HG03354 (cell line): ENCODE results near the gene RECQL5.
"Not testable (repeated sequence)": the region's sequence is repeated elsewhere in the genome, so short reads cannot be mapped to it uniquely, and the experiment has no call there.

Source experiments
- ATAC-seq: cut with Tn5 transposase; IDR thresholded peaks from one replicate; pipeline ENCODE4 v1.9.1; 2021; ENCODE audit warnings: mild to moderate bottlenecking; ENCODE audit not compliant: unreplicated experiment, poor library complexity, severe bottlenecking

Gene RECQL5

DNA sequence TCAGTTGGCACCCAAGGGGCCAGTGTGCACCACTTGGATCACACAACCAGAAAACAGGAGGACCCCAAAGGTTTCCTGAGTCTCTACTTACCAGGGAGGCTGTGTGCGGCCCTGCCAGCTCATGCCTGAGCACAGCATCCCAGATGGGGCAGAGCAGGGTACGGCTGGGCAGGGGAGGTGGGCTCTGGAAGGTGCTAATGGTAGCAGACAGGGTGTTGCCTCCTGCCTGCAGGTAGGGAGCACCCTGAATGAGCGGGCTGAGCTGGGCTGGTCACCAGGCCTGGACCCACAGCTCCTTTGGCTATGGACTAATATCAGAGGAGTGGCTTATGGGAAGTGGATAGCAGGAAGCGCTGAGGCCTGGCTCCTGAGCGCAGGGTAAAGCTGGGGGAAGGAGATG lies 14.6 kb downstream of the RECQL5 start:
- ATAC-seq = no peak

DNA sequence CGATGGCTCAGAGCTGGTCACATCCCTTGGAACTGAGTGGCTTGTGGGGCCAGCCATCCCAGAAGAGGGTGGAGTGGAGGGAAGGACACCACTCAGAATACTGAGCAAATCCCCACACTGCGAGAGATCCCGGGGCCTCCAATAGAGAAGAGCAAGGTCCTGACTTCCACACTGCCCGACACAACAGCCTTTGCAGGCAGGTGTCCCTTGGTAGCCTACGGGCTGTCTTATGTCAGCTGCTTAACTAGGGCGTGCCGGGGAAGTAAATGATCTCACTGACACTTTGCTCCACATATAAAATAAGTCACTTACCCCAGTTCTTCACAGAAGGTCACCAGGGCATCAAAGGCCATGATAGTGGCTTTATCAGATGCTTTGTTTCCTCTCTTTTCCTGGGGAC lies 16.1 kb downstream of the RECQL5 start:
- ATAC-seq = no peak

- ATAC-seq = no peak
Measured at GRCh38 chr17:75649687-75650086, 17.3 kb downstream of the RECQL5 start.

- ATAC-seq = no peak
Measured at GRCh38 chr17:75647921-75648320, 19.0 kb downstream of the RECQL5 start.

DNA sequence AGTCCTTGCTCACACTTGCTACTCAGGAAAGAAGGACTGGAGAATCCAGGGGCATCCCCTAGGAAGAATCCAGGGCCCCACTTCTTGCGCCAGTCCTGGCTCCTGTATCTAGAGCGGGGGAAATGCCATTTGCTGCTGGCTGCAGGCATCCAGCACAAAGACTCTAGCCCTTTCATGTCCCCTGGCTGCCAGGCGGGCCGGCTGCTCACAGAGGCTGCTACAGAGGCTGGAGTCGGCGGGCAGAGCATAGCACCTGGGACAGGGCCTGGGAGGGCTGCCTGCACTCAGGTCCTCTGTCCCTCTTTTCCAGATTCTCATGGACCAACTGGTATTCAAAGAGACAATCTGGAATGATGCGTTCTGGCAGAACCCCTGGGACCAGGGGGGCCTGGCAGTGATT lies 19.9 kb downstream of the RECQL5 start:
- ATAC-seq = no peak

- no peak for ATAC-seq
Measured at GRCh38 chr17:75646638-75646992, 20.3 kb downstream of the RECQL5 start.

DNA sequence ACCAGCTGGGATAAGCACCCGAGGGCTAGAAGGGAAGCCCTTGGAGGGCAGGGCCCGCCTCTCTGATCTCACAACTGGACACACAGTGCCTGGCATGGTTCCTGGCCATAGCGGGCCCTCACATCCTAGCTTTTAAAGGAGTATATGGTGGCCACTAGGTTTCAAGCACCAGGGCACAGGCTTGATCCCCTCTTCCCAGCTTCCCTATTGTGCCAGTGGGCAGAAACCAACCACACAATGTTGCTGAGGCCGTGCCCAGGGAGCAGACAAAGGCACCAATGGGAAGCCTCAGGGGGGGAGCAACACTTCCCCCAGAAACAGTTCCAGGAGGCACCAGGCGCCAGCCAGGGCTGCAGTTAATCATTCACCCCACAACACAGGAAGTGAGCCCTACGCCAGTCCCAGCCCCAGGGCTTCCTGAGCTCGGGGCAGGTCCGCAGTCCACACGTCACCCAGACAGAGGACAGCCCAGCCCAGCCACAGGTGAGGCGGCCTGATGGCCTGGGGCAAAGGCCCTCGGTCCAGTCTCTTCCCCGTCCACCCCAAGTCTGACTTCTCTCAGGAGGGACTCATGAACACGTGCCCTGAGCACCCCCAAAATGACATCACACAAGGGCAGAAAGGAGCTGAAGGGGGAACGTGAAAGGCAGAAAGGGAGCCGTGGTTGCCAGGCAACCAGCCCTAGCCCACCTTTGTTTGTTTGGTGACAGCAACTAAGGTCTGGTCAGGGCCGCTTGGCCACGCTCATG lies 20.9 kb downstream of the RECQL5 start:
- peak; percentile 94 for ATAC-seq

GRCh38 chr17:75645501-75645888 lies 21.5 kb downstream of the RECQL5 start:
- no peak for ATAC-seq

- no peak for ATAC-seq
Measured at GRCh38 chr17:75643643-75644017, 23.3 kb downstream of the RECQL5 start.

GRCh38 chr17:75642784-75643642 lies 23.9 kb downstream of the RECQL5 start:
- no peak for ATAC-seq

DNA sequence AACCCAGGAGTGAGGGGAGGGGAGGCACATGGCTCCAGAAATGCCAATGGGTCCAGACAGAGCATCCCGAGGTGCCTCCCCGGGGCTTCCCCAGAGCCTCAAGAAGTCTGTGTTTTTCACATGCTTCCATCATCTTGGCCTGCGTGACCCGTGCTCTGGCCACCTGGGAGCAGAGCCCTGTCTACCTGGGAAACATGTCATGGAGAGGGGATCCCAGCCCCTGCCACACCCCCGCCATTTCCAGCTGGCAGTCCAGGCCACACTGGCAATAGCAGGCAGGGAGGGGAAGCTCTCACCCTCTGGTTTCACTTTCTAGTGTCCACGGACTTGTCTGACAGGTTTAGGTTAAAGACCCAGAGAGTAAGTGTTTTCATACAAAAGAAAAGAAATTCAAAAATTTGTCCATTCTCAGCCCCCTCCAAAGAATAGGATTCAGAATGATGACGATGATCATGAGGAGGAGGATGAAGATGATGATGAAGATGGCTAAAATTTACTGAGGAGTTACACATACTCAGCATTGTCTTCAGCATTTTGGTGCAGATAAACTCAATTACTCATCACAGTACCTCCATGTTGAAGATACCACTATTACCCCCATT lies 24.7 kb downstream of the RECQL5 start:
- no peak for ATAC-seq

DNA sequence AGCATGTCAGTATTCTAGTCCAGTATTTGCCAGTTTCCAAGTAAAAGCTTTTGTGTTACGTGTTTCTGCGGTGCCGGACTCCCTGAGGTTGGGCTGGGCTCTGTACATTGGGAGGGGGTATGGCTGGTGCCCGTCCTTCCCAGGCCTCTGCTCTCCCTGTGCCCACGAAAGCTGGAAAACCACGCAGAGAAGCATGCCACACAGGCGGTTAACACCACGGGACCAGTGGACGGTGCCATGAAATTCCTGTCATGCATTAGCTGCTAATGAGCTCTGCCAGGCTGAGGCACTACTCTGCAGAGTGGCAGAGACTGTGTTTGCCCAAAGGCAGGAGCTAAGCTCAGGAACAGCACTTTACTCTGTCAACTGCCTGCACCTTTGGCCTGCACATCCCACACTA lies 25.6 kb downstream of the RECQL5 start:
- no peak for ATAC-seq

GRCh38 chr17:75640556-75641119 lies 26.3 kb downstream of the RECQL5 start:
- ATAC-seq = no peak

- no peak for ATAC-seq
Measured at GRCh38 chr17:75639771-75640555, 27.0 kb downstream of the RECQL5 start.

GRCh38 chr17:75639327-75639726 lies 27.6 kb downstream of the RECQL5 start:
- no peak for ATAC-seq

GRCh38 chr17:75638893-75639292 lies 28.1 kb downstream of the RECQL5 start:
- ATAC-seq = no peak

GRCh38 chr17:75638039-75638438 lies 28.9 kb downstream of the RECQL5 start:
- ATAC-seq = not testable (repeated sequence)

DNA sequence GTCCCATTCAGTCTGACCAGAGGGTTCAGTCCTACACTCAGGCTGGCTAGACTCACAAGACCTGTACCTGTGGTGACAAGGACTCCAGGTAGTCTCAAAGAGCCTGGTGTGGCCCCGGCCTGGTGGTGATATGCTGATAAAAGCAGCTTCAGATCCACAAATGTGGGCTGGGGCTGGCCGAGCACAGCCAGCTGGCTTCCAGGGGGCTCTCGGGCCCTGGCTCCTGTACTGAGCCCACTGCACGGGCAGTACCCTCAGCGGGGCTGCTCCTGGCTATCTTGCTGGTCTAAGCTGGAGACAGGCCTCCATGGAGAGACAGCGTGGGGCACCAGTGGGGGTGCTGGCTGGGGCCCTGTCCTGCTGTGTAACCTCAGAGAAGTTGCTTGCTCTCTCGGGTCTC lies 29.4 kb downstream of the RECQL5 start:
- no peak for ATAC-seq

- ATAC-seq = no peak
Measured at GRCh38 chr17:75637143-75637538, 29.8 kb downstream of the RECQL5 start.
